ENCODE data around the gene ZNF646. TPM values are rescaled to one million over a fixed set of nuclear protein-coding genes. Genes with fewer than 3 reads are reported as not detected.

The ZNF646 gene
- total and polyA plus RNA-seq, 2 donors (not counting 3 experiments of a cell fraction or from before 2014, with no cell fraction given), result 4.1 to 15.9 TPM

DNA sequence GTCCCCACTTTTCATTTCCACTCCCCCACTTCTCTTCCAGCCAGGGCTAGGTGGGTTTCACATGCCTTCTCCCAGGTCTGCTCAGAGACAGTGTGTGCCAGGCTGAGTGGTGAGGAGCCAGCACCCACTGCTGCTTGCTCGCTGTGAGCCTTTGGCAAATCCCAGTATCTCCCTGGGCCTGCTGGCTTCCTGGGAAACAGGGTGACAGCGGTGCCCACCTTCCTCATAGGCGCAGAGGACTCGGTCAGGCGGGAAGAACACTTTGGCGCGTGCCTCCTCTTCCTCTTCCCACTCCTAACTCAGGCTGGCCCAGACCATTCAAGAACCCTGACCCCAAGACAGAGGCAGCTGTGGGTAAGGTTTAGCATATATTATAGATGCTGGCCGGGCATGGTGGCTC is 15.0 kb downstream of the ZNF646 start:
- Histone ChIP-seq H4K20me1 (replicated peaks; ENCODE audit: control insufficient read depth, extremely low read depth, insufficient read depth, low read length) (no peaks in the 10 kb centered on the region), H3K79me2 (ENCODE audit: control insufficient read depth, insufficient read depth, low read length) (peaks cover 9% of the 10 kb centered on the region), H3K9ac (replicated peaks; ENCODE audit: extremely low read depth, insufficient read depth, low read length) (no peak overlapping the region), H3K36me3 (ENCODE audit: control insufficient read depth in 2 of 2, extremely low read depth in 1 of 2, insufficient read depth in 2 of 2, low read length in 2 of 2) (peaks cover 2 to 10% of the 10 kb centered on the region in 2 experiments), H3K4me1 (ENCODE audit: control insufficient read depth, extremely low read depth, insufficient read depth, low read length) (peaks cover 3% of the 10 kb centered on the region), H3K27ac (ENCODE audit: insufficient read depth, low read depth, low read length) (no peak overlapping the region), H3K9me1 (replicated peaks; ENCODE audit: control insufficient read depth, extremely low read depth, insufficient read depth, low read length) (no peaks in the 10 kb centered on the region), H3K4me2 (ENCODE audit: insufficient read depth, low read length) (no peak overlapping the region), H2AFZ (ENCODE audit: low read depth, low read length) (no peak overlapping the region), H3K4me3 (replicated peaks in 1 of 3; ENCODE audit: insufficient read depth in 1 of 3, low read depth in 1 of 3, low read length in 3 of 3) (no peak overlapping the region), H3K27me3 (ENCODE audit: control insufficient read depth in 2 of 2, insufficient read depth in 2 of 2, low read length in 2 of 2) (no peaks in the 10 kb centered on the region), H3K9me3 (replicated peaks; ENCODE audit: control insufficient read depth, insufficient read depth, low read length) (no peaks in the 10 kb centered on the region)
- no TSS peak for BruUV-seq (replicated peaks)
- CTCF ChIA-PET, result interaction anchor here (1.5 kb wide), 1 partner anchor 104 kb away, joined by 4 read pairs; the partner anchor contains the start of gene HSD3B7
- no peak for DNase-seq (ENCODE audit: low read depth, low spot score)
- dilution Hi-C loops (cut with MboI; ENCODE audit: extremely low pct_ligation_motif_present, low sequenced_read_pairs) (no loop called here), intact Hi-C loops (cut with micrococcal nuclease) (no loop called here)
- POLR2A ChIA-PET, result no interaction called here
- no peak for FAIRE-seq
- TF ChIP-seq JUN (IDR thresholded peaks at IDR 0.05; ENCODE audit: borderline replicate concordance, insufficient read depth, insufficient read length, low read depth) (no peak), POLR2AphosphoS5 (IDR thresholded peaks at IDR 0.05; ENCODE audit: insufficient read depth, low read depth, low read length) (no peak), GATA2 (IDR thresholded peaks at IDR 0.05; ENCODE audit: insufficient read depth, insufficient read length, low read depth, low read length) (no peak), MYC (IDR thresholded peaks at IDR 0.05; ENCODE audit: low read depth, low read length) (no peak), POLR2A (IDR thresholded peaks at IDR 0.05; ENCODE audit: low read depth, low read length) (no peak), FOS (IDR thresholded peaks at IDR 0.05; ENCODE audit: borderline replicate concordance, insufficient read depth, low read length) (no peak), EZH2 (IDR thresholded peaks at IDR 0.05; ENCODE audit: borderline replicate concordance, low read depth, low read length, severe bottlenecking) (no peak)
- TF ChIP-seq, protein P1, sequence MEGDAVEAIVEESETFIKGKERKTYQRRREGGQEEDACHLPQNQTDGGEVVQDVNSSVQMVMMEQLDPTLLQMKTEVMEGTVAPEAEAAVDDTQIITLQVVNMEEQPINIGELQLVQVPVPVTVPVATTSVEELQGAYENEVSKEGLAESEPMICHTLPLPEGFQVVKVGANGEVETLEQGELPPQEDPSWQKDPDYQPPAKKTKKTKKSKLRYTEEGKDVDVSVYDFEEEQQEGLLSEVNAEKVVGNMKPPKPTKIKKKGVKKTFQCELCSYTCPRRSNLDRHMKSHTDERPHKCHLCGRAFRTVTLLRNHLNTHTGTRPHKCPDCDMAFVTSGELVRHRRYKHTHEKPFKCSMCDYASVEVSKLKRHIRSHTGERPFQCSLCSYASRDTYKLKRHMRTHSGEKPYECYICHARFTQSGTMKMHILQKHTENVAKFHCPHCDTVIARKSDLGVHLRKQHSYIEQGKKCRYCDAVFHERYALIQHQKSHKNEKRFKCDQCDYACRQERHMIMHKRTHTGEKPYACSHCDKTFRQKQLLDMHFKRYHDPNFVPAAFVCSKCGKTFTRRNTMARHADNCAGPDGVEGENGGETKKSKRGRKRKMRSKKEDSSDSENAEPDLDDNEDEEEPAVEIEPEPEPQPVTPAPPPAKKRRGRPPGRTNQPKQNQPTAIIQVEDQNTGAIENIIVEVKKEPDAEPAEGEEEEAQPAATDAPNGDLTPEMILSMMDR (IDR thresholded peaks at IDR 0.05; ENCODE audit: extremely low read depth in 1 of 2, insufficient read depth in 1 of 2, low read depth in 1 of 2, low read length in 2 of 2), result no peak
- TF ChIP-seq, protein P2, sequence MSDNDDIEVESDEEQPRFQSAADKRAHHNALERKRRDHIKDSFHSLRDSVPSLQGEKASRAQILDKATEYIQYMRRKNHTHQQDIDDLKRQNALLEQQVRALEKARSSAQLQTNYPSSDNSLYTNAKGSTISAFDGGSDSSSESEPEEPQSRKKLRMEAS (IDR thresholded peaks at IDR 0.05; ENCODE audit: insufficient read depth, insufficient read length), result no peak

All from endothelial cell of umbilical vein (primary cell).